Suppressor macrophage (primary cell): ENCODE data around the gene PAPPA2.
A peak's percentile ranks its signal among the peaks of the same experiment; 100 is the strongest.

Experiments used
- DNase-seq, 4 experiments: peaks; one replicate each; pipeline ENCODE4 v3.0.0-alpha.2; 2020 to 2022

The PAPPA2 gene

DNA sequence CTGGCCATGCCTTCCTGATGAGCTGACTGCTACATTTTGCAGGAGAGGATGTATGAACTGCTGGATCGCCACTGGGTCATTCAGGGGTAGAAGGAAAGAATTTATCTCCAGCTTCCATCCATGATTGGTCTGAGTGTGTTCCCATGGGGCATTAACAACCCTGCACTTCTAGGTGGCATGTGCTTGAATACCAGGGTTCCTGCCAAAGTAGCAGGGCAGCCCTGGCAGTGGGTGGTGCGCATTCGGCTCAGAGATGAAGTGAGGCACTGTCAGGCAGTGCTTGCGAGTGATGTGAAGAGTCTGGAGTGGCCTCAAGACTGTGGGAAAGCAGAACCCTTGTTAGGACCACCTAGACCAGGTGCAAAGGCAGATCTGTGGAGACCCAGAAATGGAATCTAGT is 406.6 kb downstream of the PAPPA2 start:
- no peak for DNase-seq

DNA sequence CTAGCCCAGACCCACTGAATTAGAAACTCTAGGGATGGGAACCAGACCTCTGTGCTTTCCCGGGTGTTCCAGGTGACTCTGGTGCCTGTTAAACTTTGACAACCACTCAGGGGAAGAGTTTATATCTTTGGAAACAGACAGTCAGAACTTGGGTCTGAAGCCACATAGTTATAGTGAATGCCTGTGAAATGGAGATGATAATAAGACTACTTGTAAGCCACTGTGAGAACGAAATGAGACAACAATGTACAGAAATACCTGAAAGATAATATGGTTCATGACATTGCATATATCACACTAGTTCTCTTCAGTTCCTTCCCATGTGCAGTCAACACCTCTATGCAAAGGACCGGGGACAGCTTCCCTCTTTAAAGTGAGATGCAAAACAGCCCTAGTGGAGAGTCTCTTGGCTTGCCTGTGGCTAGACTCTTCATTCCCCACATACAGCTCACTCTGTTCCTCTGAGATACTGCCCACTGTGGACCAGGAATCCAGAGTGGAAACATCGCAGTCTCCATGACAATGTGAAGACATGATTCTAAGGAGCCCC is 414.1 kb downstream of the PAPPA2 start:
- no peak for DNase-seq

DNA sequence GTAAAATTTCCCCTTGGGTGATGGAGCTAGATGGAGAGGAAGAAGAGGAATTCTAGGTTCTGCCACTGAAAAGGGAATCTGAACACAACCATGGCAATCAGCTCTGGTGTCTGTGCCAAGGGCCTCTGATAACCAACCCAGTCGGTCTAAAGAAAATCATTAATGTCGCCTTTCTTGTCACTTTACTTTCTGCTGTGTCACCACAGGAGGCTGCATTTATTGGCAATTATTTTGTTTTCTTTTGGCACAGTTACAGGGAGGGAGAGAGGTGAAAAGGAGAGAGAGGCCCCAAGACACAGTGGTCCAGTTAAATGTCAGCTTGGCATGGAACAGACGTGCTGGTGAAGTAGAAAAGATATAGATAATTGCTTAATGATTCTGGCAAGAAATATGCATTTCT is 414.6 kb downstream of the PAPPA2 start:
- DNase-seq: no peak

GRCh38 chr1:176878750-176879536 is 416.0 kb downstream of the PAPPA2 start:
- DNase-seq: no peak

DNA sequence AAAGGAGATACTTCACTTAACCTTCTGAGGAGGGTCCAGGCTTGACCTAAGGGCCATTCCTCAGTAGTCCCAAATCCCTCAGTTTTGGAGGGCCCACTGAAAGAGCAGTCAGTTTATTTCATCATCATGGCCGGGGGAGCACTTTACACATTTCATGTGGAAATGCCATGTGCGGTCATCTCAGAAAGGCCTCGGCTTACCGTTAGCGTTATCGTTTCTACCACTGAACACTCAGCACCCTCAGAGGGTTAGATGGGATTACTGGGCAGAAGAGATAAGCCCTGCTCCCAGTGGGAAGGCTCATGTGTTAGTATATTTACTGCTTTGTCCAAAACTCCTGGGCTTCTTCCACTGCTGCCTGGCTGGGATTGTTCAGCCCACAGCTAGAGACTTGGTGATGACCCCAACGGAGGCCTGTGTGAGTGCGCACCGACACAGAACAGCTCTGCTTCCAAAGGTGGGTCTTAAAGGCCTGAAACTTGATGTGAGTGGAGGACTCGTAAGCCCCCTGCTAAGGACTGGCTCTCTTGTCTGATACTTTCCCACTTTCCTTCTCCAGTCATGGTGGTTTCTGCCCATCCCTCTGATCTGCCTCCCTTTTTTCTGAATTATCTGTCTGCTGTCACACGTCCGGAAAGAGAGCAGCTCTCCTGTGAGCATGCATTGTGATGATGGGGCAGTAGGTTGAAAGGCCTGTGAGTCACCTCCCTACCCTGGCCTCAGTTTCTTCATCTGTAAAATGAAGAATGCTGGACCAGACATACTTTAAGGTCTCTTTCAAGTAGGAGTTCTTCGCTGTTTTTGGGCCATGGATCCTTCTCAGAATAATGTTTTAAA is 417.0 kb downstream of the PAPPA2 start:
- no peak for DNase-seq

DNA sequence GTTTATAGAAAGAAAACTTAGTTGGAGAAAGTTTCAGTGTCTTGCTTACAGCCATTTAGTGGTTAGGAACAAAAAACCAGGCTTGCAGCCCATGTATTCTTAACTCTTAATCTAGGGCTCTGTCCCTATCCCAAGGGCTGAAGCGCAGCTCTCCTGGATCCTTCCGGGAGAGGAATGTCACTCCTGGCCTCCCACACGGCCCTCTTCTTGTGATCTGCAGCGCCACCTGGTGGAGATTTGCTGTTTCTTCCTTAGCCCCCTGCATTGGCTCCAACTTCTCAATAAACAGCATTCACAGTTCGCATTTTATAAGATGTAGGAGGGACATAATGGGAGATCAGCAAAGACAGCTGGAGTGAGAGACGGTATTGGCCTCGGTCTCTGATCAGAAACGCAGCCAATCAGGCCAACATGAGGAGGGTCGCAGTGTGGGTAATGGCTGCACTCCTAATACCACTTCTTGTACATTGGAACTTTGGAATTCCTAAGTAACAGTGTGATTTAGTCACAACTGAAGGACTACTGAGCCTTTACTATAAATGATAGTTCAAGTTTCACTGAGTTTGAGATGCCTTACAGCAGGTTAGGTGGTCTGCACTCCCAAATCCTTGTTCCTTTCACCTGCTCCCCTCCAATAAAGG is 418.1 kb downstream of the PAPPA2 start:
- DNase-seq: peak; percentile 71 to 85 (median 79)

DNA sequence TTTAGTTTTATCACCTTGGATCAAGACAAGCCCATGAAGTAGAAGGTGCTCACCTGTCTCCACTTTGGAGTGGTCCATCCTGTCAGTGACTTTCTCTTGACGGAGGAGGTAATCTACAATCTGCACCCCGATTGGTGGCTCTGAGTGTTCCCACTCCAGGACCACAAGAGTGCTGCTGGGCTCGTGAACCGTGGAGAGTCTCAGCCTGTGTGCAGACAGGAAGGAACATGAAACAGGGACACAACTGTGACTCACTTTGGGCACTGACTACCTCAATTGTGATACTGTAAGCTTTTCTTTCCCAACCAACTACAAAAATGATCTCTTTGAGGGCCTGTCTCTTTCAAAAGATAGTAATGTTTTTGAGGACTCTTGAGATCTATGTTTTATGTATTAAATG is 421.3 kb downstream of the PAPPA2 start:
- DNase-seq: no peak

- DNase-seq: no peak
Observed at GRCh38 chr1:176884911-176885310, 421.9 kb downstream of the PAPPA2 start.

- DNase-seq: no peak
Observed at GRCh38 chr1:176885341-176885740, 422.4 kb downstream of the PAPPA2 start.

GRCh38 chr1:176885751-176886150 is 422.8 kb downstream of the PAPPA2 start:
- DNase-seq: no peak

DNA sequence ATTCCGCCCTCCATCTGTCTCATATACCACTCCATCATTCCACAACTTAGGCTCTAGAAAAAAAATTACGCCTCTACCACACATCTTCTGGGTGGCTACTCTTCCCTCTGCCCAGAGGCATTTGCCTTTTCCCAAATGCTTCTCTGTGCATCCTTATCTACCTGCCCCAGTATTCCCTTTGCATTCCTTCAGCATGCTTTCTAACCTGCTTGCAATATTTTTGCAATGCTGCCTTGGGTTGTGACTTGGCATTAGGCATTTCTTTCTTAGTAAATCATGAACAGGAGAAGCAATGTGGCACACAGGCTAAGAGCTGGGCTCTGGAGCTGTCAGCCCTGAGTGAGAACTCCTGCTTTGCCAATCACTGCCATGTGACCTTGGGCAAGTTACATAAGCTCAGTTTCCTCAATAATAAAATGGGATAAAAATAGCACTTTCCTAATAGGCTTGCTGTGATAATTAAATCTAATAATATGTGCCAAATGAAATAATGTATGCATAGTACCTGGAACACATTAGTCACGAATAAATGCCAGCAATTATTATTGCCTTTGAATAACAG is 425.6 kb downstream of the PAPPA2 start:
- DNase-seq: no peak

GRCh38 chr1:176893625-176894352 is 430.8 kb downstream of the PAPPA2 start:
- DNase-seq: no peak

- no peak for DNase-seq
Observed at GRCh38 chr1:176894450-176894849, 431.5 kb downstream of the PAPPA2 start.
